ENCODE measurements around the gene MCL1. TPM values are rescaled to one million over a fixed set of nuclear protein-coding genes. Genes with fewer than 3 reads are reported as not detected.

Gene MCL1
- total and polyA plus RNA-seq, 2 of the 13 experiments (the other 11 are each of a cell fraction or from before 2014, with no cell fraction given), result 69.5 to 125 TPM

DNA sequence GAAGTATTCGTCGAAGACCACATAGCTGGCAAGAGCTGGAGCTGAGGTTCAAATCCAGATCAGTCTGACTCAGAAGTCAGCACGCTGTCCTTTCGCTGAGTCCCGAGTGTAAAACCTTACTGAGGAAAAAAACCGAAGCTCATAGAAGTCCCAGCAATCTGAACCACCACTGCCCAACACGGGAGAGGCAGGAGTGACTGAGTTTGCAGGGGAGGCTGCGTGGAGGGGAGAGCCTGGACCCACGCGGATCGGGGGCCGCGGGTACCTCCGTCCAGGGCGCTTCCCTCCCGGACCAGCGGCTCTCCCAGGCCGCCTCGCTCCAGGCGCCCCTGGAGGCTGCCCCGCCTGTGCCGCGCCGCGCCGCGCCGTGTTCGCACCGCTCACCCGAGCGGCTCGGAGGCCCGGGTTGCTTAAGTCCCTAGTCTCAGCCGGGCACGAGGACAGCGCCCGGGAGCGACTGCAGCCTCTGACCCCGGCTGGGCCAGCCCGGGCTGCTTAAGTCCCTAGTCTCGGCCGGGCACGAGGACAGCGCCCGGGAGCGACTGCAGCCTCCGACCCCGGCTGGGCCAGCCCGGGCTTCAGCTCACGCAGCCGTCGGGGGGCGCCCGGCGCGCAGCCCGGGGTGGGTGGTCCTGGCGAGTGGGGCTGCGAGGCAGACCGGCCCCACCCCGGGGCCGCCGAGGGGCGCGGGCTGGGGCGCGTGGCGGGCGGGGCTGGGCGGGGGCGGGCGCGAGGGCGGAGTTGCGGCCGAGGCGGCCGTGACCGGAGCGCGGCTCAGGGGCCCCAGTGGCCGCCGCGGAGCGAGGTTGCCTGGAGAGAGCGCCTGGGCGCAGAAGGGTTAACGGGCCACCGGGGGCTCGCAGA lies 30.5 kb downstream of the MCL1 start, which contains the start of gene ADAMTSL4 (continued):
- TF ChIP-seq, protein P1, sequence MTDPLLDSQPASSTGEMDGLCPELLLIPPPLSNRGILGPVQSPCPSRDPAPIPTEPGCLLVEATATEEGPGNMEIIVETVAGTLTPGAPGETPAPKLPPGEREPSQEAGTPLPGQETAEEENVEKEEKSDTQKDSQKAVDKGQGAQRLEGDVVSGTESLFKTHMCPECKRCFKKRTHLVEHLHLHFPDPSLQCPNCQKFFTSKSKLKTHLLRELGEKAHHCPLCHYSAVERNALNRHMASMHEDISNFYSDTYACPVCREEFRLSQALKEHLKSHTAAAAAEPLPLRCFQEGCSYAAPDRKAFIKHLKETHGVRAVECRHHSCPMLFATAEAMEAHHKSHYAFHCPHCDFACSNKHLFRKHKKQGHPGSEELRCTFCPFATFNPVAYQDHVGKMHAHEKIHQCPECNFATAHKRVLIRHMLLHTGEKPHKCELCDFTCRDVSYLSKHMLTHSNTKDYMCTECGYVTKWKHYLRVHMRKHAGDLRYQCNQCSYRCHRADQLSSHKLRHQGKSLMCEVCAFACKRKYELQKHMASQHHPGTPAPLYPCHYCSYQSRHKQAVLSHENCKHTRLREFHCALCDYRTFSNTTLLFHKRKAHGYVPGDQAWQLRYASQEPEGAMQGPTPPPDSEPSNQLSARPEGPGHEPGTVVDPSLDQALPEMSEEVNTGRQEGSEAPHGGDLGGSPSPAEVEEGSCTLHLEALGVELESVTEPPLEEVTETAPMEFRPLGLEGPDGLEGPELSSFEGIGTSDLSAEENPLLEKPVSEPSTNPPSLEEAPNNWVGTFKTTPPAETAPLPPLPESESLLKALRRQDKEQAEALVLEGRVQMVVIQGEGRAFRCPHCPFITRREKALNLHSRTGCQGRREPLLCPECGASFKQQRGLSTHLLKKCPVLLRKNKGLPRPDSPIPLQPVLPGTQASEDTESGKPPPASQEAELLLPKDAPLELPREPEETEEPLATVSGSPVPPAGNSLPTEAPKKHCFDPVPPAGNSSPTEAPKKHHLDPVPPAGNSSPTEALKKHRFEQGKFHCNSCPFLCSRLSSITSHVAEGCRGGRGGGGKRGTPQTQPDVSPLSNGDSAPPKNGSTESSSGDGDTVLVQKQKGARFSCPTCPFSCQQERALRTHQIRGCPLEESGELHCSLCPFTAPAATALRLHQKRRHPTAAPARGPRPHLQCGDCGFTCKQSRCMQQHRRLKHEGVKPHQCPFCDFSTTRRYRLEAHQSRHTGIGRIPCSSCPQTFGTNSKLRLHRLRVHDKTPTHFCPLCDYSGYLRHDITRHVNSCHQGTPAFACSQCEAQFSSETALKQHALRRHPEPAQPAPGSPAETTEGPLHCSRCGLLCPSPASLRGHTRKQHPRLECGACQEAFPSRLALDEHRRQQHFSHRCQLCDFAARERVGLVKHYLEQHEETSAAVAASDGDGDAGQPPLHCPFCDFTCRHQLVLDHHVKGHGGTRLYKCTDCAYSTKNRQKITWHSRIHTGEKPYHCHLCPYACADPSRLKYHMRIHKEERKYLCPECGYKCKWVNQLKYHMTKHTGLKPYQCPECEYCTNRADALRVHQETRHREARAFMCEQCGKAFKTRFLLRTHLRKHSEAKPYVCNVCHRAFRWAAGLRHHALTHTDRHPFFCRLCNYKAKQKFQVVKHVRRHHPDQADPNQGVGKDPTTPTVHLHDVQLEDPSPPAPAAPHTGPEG (CRISPR knock-in tag; IDR thresholded peaks at IDR 0.05), result peak; percentile 25; the same call in 1 of the 2 replicates
- TF ChIP-seq, protein P2, sequence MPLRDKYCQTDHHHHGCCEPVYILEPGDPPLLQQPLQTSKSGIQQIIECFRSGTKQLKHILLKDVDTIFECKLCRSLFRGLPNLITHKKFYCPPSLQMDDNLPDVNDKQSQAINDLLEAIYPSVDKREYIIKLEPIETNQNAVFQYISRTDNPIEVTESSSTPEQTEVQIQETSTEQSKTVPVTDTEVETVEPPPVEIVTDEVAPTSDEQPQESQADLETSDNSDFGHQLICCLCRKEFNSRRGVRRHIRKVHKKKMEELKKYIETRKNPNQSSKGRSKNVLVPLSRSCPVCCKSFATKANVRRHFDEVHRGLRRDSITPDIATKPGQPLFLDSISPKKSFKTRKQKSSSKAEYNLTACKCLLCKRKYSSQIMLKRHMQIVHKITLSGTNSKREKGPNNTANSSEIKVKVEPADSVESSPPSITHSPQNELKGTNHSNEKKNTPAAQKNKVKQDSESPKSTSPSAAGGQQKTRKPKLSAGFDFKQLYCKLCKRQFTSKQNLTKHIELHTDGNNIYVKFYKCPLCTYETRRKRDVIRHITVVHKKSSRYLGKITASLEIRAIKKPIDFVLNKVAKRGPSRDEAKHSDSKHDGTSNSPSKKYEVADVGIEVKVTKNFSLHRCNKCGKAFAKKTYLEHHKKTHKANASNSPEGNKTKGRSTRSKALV (CRISPR knock-in tag; IDR thresholded peaks at IDR 0.05), result peak; percentile 81
- 0 out of 2 replicates have a peak, but pooled peaks have one; percentile 62 for TF ChIP-seq ZSCAN25 (CRISPR knock-in tag; IDR thresholded peaks at IDR 0.05)
- TF ChIP-seq KDM3A (CRISPR knock-in tag; IDR thresholded peaks at IDR 0.05; ENCODE audit: low read depth), result 0 out of 2 replicates have a peak, but pooled peaks have one; percentile 34
- no peak for TF ChIP-seq PBX3 (CRISPR knock-in tag; IDR thresholded peaks at IDR 0.05; ENCODE audit: borderline replicate concordance)
- peak; percentile 13; the same call in 1 of the 2 replicates for TF ChIP-seq ZFP91 (CRISPR knock-in tag; IDR thresholded peaks at IDR 0.05; ENCODE audit: borderline replicate concordance)
- TF ChIP-seq NR2F2 (IDR thresholded peaks at IDR 0.05; ENCODE audit: borderline replicate concordance, low read depth), result no peak
- no peak for TF ChIP-seq SP5 (CRISPR knock-in tag; IDR thresholded peaks at IDR 0.05; ENCODE audit: borderline replicate concordance, low read depth)
- no peak for TF ChIP-seq MBNL3 (CRISPR knock-in tag; conservative IDR thresholded peaks at IDR 0.05)
- 0 out of 2 replicates have a peak, but pooled peaks have one; percentile 12 for TF ChIP-seq CEBPG (CRISPR knock-in tag; IDR thresholded peaks at IDR 0.05)
- no peak for TF ChIP-seq ZNF317 (CRISPR knock-in tag; IDR thresholded peaks at IDR 0.05)
- TF ChIP-seq JUND (CRISPR knock-in tag; IDR thresholded peaks at IDR 0.05), result no peak
- peak; percentile 47; the same call in 1 of the 2 replicates for TF ChIP-seq CEBPB (IDR thresholded peaks at IDR 0.05; ENCODE audit: borderline replicate concordance, low read depth, low read length)
- no peak for TF ChIP-seq CSRNP2 (CRISPR knock-in tag; conservative IDR thresholded peaks at IDR 0.05; ENCODE audit: low read depth)
- peak; percentile 19; the same call in 1 of the 3 replicates for TF ChIP-seq MXI1 (IDR thresholded peaks at IDR 0.05; ENCODE audit: borderline replicate concordance, low read depth, low read length)
- TF ChIP-seq ZNF441 (CRISPR knock-in tag; IDR thresholded peaks at IDR 0.05; ENCODE audit: borderline replicate concordance), result 0 out of 2 replicates have a peak, but pooled peaks have one; percentile 27
